Activated CD4-positive, alpha-beta T cell treated with anti-CD3 and anti-CD28 coated beads, Interleukin-2, Interleukin-6, amounts not matched to agents 100 ng/mL and 50 ng/mL, durations not matched to agents 16 hours and 8 hours (primary cell): ENCODE data around the gene KCNG2.

Experiments
- DNase-seq: peaks from one replicate; pipeline ENCODE4 v3.0.0-alpha.2; 2020

The KCNG2 gene

GRCh38 chr18:79931475-79931874 lies 133.7 kb downstream of the KCNG2 start:
- DNase-seq, result no peak

- DNase-seq, result no peak
Observed at GRCh38 chr18:79932907-79933306, 135.2 kb downstream of the KCNG2 start.

GRCh38 chr18:79933765-79934164 lies 136.0 kb downstream of the KCNG2 start:
- DNase-seq, result no peak

DNA sequence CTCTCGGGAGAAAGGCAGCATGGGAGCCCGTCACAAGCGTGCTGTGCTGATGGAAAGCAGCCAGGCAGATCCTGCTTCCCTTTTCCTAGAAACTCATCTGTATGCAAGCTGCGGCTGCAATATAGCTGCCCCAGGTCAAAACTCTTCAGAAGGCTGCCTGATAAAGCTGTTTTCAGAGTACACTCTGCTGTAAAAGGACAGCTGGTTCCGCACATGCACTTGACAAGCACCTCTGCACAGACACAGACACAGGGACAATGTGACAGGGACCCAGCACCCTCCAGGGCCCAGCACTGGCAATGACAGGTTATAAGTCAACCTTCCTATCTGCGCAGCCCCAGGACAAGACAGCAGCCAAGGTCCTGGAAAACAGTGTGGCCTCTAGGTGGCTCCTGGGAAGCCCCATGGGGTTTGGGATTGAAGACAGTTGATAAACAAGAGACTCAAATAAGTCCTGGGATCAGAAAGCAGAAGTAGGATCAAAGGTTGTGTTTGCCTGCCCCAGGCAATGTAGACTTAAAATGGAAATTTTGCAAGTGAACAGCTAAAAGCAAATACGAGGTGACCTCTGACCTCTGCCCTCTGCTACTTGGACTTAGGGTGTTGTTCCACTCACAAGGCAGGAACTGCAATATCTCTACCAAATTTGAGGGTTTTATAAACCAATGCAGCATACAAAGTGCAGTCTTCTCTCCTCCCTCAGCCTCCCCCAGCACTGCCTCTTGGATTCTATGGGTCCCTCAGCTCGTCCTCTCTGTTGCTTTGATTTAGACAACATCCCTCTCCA lies 136.8 kb downstream of the KCNG2 start:
- DNase-seq, result no peak

DNA sequence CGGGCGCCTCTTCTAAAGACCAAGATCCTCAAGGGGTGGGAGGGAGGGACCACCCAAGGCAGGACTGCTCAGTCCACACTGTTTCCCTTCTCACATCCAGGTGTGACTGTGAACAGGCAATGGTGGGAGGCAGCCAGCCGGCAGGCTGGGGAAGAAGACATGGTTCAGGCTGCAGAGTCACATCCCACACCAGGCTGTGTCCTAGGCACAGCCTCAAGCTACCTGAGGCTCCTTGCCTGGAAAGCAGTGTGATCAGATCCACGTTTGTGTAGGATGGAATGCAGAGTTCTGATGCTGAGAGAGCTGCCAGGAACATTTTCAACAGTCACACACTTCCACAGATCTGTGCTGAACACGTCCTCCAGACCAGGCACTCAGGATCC lies 137.4 kb downstream of the KCNG2 start:
- no peak for DNase-seq

DNA sequence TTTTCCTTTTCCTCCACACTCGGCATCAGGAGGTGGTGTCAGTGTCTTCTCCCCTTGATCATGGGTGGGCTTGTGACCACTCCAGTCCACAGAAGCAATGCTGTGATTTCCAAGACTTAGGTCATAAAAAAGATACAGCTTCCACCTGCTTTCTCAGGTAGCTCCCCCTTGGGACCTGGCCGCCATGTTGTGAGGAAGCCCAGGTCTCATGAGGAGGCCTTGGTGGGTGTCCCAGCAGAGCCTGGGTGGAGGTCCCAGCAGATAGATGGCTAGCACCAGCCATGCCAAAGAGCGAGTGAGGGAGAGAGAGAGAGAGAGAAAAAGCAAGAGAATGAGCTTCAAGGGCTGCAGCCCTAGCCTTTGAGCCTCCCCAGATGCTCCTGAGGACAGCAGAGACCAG lies 137.8 kb downstream of the KCNG2 start:
- no peak for DNase-seq

DNA sequence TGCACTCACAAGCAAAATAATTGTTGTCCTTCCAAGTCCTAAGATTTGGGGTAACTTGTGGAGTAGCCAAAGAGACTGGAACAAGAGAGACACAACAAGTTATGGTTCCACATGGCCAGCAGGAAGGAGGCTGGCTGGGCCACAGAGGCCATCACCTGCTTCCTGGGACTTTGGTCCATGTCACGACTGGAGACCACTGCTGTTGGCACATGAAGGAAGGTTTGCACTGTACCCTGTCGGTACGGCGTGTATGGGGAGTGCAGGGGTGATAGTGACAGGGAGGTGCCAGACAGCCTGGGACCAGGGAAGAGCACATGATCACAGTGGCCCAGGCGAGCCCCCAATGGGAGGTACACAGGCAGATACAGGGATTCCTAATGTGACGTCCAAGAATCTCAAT lies 138.2 kb downstream of the KCNG2 start:
- no peak for DNase-seq

GRCh38 chr18:79936641-79937040 lies 138.9 kb downstream of the KCNG2 start:
- DNase-seq, result no peak

DNA sequence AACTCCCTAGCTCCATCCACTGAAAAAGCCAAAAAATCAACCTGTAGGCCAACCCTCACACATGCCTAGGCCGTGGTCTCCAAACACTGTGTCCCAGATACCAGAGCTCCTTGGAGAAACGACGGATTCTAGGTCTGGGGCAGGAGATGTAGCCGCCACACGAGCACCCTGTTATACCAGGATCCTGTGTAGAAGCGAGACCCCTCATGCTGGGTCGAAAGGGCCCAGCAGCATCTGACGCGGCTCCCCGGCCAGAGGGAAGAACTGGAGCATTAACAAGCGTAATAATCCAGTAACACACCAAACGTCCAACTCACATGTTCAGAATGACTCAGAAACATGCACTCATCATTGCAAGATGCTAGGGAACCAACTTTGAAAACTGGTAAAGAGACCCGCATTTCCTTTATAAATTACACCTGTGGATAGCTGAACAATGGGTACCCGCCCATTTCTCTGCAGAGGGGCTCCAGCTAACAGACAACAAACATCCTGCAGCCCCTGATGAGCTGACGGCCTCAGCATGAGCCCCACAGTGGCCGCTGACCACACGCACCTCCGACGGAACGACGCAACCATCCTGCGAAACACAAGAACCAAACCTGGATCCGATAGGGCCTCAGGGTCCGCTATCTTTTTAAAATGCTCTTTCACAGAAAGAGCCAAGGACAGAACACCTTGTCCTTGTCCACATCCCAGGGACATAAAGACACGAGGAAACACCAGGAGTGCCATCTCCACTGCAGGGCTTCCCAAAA lies 139.5 kb downstream of the KCNG2 start:
- DNase-seq, result no peak

- DNase-seq, result no peak
Observed at GRCh38 chr18:79938196-79938595, 140.5 kb downstream of the KCNG2 start.

- DNase-seq, result no peak
Observed at GRCh38 chr18:79939096-79939495, 141.4 kb downstream of the KCNG2 start.

DNA sequence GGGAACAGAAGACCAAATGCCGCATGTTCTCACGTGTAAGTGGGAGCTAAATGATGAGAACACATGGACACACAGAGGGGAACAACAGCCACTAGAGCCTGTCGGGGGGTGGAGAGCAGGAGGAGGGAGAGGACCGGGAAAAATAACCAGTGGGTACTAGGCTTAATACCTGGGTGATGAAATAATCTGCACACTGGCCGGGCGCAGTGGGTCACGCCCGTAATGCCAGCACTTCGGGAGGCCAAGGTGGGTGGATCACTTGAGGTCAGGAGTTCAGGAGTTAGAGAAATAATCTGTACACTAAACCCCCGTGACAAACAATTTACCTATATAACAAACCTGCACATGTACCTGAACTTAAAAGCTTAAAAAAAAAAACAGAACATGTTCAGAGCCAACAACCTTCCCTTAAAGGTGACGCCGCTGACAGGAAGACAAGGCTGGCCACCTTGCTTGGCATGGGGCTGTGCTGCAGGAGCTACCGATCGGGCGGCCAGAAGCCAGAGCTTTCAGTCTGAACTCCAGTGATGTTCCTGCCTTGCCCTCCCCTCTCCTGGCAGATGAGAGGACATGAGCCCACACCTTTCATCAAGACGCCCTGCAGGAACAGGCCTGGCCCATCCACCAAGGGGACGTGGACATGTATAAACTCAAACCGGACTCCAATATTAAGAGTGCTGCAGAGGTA lies 142.5 kb downstream of the KCNG2 start:
- DNase-seq, result no peak

DNA sequence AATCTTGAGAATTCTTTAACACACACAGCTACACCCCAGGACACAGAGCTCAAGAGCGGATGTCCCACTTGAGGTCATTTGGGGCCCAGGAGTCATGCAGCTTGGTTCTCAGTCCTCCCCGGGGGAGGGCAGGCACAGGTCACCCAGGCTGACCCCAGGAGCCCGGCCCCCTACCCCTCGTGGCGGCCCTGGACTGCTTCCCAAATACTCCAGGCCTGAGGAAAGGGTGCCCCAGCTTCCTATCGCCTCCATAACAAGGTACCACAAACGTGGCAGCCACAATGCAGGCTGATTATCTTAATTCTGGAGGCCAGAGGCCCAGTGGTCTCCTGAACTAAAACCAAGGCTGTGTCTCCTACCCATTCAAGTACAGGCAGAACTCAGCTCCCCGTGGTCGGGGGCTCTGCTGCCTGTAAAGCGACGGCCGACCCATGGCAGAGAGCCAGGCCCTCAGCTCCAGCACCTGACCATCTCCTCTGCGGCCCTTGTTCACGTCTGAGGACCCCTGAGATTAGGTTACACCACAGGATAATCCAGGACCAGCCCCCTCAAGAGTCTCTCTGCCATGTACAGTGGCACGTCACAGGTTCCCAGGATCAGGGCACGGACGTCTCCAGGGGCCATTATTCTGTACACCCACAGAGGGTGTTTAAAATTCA lies 143.2 kb downstream of the KCNG2 start:
- no peak for DNase-seq

- no peak for DNase-seq
Observed at GRCh38 chr18:79941473-79942119, 143.9 kb downstream of the KCNG2 start.

- no peak for DNase-seq
Observed at GRCh38 chr18:79942211-79942610, 144.5 kb downstream of the KCNG2 start.

DNA sequence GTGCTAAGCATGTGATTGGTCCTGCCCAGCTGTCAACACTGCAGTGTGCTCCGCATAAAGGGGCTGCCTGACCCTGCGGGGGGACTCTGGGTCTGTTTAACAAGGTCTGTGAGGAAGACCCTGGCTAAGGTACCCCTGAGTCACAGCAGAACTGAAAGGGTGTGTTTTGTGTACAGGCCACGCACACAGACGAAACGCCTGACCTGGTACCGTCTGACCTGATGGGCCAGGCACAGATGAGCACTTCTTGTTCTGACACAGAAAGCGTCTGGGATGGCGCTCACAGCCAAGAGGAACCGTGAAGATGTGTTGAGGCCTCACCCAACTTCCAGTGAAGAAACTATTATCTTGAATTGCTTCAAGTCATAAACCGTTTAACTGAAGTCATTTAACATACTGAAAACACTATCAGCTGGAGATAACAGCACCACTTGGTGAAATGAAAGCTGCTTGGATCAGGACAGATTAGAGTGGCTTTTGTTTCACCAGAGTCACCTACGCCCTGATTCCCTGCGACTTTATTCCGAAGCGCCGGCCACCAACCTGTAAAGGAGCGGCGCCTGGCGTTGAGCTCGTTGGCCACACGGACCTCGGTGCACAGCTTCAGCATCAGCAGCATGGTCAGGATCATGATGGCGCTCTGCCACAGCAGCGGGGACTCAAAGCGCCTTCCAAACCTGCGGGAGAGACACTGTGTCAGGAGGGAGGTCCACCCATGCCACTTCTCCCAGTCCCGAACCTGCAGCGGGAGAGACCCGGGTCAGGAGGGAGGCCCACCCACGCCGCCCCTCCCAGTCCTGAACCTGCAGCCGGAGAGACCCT lies 145.3 kb downstream of the KCNG2 start:
- DNase-seq, result no peak

DNA sequence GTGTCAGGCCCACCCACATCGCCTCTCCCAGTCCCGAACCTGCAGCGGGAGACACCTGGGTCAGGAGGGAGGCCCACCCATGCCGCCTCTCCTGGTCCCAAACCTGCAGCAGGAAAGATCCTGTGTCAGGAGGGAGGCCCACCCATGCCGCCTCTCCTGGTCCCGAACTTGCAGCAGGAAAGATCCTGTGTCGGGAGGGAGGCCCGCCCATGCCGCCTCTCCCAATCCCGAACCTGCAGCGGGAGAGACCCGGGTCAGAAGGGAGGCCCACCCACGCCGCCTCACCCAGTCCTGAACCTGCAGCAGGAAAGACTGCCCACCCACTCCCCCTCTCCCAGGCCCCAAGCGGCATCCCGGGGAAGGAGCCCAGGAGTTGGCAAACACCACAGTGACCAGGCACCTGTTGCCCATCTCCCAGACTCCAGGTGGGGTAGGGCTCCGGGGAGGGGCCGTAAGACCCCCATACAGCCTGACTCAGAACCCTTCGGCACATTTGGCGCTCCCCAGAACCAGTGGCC lies 145.9 kb downstream of the KCNG2 start:
- DNase-seq, result no peak

- peak; percentile 55 for DNase-seq
Observed at GRCh38 chr18:79944126-79944731, 146.5 kb downstream of the KCNG2 start.

GRCh38 chr18:79944746-79945117 lies 147.0 kb downstream of the KCNG2 start:
- DNase-seq, result no peak

- DNase-seq, result no peak
Observed at GRCh38 chr18:79945118-79946042, 147.6 kb downstream of the KCNG2 start.
